D721Med (cell line): ENCODE results near the gene GDI2.

Experiments
- DNase-seq: peaks from one replicate; pipeline ENCODE4 v3.0.0; 2011; ENCODE audit warnings: low spot score; ENCODE audit not compliant: insufficient read length
- FAIRE-seq: peaks from 2 replicates; lab custom pipeline; 2011; peaks lifted over from hg19 to GRCh38; lab: Jason Lieb, UNC
- TF ChIP-seq, protein P1 (sequence below): IDR thresholded peaks from 2 replicates; pipeline ENCODE4 v1.5.1; 2012; ENCODE audit warnings: mild to moderate bottlenecking, control low read depth; ENCODE audit not compliant: insufficient read depth; ENCODE audit errors: missing control alignments

Gene GDI2

DNA sequence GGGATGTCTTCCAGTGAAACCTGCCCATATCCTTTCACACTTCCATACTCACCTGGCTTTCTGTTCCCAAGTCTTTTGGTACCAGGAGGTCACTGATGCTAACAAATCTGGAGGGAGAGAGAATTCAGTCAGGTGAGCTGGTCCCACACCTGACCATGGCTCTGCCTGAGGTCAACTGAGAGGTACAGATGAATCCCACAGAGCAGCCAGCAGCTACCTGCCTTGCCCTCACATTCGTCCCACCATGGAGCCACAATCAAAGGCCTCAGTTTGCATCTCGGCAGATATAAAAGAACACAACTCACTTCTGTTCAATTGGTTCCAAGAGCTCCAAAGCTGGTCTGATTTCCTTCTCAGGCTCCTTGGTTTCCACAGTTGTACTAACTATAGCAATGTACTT is 47.0 kb downstream of the GDI2 start:
- DNase-seq (no peak), FAIRE-seq (no peak)
- TF ChIP-seq, protein P1, sequence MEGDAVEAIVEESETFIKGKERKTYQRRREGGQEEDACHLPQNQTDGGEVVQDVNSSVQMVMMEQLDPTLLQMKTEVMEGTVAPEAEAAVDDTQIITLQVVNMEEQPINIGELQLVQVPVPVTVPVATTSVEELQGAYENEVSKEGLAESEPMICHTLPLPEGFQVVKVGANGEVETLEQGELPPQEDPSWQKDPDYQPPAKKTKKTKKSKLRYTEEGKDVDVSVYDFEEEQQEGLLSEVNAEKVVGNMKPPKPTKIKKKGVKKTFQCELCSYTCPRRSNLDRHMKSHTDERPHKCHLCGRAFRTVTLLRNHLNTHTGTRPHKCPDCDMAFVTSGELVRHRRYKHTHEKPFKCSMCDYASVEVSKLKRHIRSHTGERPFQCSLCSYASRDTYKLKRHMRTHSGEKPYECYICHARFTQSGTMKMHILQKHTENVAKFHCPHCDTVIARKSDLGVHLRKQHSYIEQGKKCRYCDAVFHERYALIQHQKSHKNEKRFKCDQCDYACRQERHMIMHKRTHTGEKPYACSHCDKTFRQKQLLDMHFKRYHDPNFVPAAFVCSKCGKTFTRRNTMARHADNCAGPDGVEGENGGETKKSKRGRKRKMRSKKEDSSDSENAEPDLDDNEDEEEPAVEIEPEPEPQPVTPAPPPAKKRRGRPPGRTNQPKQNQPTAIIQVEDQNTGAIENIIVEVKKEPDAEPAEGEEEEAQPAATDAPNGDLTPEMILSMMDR: no peak

DNA sequence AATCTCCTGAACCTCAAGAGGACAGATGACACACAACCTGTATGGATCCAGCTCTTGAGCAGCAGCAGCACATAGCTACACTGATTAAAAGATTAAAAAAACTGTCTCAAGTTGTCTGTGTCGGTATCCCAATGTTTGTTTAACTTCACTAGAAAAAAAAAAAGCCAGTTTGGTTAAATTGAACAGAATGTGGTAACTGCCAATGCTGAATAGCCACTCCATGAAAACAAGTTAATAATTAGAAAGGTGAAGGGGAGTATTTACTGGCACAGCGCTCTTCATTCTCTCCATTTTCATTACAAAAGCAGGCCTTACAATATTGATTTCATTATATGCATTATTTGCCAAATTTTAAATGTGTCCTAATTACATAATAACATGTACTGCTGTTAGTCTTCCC is 47.6 kb downstream of the GDI2 start:
- DNase-seq (no peak), FAIRE-seq (no peak)
- TF ChIP-seq, protein P1: no peak

DNA sequence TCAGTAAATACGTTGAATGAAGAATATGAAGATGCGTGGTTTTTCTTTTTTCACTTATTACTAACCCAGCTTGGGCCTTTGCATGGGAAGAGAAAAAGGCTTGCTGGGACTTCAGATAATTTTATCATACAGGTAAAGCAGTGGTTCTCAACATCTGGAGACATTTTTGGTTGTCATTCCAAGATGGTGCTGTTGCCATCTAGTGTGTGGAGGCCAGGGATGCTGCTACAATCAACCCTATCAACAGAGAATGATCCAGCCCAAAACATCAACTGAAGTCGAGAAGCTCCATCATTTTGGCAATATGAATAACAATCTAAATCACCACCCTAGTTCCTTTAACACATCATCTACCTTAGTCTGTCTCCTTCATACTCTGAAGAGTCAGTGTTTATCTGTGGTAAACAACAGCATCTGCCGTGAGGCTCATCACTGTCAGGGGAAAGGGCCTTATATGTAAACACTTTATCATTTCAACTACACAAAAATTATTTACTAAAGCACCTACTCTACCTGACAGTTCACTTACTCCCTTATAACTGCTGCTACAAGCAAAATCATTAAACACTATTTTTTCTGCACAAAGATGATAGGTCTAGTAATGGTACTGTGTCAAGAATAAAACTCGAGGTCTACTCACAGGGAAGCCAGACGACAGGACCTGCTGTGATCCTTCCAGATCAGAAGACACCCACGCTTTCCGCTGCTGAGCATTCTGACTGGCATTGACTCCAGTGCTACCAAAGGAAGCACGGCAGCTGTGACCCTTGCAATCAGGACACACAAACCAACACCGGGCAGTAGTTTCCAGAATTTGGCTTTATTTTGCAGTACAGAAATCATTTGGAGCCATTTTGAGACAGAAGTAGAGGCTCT is 48.6 kb downstream of the GDI2 start:
- TF ChIP-seq, protein P1: no peak
- FAIRE-seq (no peak), DNase-seq (no peak)

DNA sequence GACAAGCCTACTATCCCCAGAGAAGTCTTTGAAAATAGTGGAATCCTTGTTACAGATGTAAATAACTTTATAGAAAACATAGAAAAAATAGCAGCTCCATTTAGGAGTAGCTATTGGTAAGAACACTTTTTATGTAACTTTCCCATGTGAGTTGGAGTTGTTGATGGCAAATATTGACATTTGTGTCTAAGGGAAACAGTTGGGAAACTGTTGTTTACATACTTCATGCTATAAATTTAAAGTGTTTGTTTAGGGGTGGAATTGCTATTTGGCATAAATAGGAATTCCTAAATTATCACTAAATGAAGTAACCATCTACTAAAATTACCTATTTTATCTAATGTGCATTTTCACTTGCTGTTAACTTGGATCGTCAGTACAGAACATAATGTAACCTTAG is 50.7 kb downstream of the GDI2 start:
- DNase-seq (no peak), FAIRE-seq (no peak)
- TF ChIP-seq, protein P1: no peak

DNA sequence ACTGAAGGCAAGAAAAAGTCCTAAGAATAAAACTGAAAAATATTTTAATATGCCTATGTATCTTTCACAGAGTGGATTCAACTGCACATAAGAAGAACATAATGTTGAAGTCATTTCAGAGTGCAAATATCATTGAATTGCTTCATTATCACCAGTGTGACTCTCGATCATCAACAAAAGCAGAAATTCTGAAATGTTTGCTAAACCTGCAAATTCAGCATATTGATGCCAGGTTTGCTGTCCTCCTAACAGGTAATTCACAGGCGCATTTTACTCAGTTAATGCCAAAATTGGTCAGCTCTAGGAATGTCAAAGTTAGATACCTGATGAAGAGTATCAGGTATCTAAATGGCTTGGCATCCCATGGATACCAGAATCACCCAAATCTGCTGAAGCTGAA is 52.0 kb downstream of the GDI2 start:
- FAIRE-seq (no peak), DNase-seq (no peak)
- TF ChIP-seq, protein P1: no peak

DNA sequence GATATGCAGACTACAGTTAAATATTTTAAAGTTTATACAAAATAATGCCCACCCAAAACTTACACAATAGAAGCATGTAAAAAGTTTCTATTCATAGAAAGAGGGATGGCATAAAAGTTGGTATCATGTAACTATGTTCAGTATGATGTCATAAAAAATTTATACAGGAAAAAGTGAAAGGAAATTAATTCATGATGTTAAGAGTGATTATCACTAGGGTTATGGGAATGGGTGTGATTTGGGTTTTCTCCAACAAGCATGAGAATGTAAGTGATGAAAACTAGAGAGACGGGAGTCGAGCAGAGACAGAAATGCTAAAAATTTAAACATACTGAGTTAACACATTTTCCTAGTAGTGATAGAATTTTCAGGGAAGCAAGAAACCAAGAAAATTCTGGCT is 52.7 kb downstream of the GDI2 start:
- FAIRE-seq: no peak
- TF ChIP-seq, protein P1: no peak
- DNase-seq: no peak

DNA sequence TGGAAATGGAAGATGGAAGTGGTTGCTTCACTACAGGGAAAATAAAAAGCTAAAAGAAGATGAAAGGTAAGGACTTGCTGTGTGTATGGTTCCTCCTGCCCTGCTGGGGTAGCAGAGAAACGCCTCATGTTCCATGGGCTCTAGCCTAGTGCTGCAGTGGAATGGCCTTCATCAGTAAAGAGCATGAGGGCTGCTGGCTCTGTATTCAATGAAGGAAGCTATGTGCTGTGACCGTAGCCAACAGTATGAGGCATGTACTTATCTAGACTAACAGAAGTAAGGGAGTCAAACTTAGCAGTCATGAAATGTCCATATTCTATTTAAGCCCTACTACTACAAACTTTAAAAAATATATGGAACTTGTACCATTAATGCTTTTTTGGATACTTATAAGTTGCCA is 54.3 kb downstream of the GDI2 start:
- FAIRE-seq: no peak
- TF ChIP-seq, protein P1: no peak
- DNase-seq: no peak
